GM19328 (cell line): Measurements from ENCODE around the gene RTN4R.

Source experiments
- ATAC-seq: cut with Tn5 transposase; IDR thresholded peaks from one replicate; pipeline ENCODE4 v1.9.1; 2021; ENCODE audit warnings: mild to moderate bottlenecking, moderate library complexity; ENCODE audit not compliant: unreplicated experiment

Gene RTN4R

DNA sequence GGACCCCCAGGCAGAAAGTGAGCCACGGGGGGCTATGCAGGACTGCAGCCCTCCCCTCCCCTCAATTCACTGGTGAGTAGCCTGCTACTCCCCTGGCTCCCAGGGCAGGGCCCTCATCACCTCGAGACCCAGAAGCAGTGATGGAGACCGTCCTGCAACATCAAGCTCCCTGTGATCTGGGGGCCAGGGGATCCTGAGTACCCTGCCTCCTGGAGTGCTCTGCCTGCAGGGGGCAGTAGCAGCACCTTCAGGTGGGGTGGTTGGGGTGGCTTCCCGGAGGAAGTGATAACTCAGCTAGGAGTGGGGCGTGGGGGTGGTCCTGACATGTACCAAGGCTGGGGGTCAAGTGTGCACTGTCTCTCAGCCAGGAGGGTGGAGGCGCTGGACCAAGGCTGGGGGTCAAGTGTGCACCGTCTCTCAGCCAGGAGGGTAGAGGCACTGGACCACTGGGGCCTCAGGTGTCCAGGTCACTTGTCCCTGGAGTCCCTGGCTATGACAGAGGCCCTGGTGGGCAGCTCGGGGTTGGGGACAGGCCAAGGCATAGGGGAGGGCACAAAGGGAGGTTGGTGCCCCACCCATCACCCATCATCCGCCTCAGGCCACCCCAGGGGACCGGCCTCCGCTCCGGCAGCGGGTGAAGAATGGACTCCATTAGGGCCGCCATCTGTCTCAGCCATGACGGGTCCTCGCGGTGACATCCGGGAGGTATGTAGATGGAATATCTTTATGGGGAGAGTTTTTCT lies 9.4 kb downstream of the RTN4R start:
- ATAC-seq: no peak

DNA sequence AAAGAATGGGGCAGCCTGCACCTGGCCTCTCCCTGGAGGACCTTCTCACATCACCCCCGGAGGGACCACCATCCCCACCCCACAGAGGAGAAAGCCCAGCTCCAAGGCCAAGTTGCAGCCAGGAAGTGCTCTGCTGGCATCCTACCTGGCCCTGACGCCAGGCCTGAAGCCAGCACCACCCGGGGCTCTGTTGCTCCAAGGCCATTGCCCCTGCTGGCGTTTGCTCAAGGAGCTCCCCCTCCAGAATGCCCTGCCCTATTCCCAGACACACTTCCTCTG lies 10.2 kb downstream of the RTN4R start:
- no peak for ATAC-seq

DNA sequence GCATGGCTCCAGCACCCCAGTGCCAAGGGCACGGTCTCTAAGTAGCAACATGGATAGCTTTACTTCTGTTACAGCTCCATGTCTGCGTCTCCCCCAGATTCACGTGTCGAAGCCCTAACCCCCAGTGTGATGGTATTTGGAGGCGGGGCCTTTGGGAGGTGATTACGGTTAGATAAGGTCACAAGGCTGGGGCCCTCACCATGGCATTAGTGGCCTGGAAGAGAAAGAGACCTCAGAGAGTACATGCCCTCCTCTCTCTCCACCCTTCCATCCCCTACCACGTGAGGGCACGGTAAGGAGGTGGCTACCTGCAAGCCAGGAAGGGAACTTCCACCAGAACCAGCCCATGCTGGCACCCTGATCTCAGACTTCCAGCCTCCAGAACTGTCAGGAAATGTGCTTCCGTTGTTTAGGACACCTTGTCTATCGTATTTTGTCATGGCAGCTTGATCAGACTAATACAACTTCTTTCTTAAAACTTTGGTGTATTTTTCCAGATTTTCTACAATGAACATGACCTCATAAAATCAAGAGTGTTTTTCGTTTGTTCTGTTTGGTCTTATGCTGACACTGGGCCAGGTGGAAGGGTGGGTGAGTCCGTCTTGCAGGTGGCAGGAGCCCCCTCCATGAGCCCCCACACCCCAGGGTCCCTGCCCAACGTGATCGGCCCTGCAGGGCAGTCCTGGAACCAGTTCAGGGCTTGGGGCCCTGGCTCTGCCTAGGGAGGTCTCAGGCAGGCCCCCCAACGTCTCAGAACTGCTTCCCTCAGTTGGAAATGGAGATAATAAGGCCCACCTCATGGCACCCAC lies 10.7 kb downstream of the RTN4R start:
- no peak for ATAC-seq

DNA sequence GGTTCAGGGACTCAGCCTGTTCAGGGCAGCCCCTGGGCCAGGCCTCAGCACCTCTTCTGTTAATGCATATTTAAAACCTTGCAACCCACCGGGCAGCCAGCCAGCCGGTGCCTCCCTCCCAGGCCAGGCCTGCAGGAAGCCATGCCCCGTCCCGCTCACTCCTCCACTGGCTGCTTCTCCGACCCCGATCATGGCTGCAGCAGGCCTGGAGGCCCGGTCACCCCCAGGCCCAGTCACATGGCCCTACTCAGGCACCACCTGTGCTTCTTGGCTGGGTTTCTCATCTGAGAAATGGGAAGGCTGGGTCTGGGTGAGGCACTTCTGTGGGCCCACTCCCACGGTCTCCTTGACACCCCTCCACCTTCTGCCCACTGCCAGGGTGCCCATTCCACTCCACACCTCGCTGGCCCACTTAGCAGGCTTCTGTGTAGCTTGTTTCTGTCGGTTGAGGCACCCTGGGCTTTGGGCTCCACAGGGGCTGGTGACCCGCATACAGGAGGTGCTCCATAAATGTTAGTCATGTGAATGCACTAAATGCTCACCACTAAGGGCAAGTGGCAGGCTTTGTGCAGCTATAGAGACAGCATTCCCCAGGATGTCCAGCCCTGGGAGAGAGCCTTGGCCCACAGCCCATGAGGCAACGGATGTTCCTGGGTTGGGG lies 11.4 kb downstream of the RTN4R start:
- ATAC-seq: no peak

DNA sequence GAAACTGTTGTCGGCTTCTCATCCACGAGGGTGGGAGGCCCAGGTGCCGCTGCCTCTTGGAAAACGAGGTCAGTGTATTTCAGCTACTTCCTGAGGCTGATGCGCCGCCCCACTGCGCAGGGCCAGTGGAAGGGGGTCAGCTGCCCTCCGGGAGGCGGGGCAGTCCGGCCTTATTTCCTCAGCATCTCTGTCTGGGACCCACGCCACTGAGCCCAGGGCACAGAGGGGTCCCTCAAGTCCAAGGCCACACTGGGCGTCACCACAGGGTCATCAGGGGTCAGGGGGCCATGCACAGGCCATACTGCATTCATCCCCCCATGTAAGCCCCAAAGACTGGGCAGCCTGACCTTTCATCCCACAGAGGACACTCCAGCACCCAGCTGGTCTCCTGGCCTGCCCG lies 12.1 kb downstream of the RTN4R start:
- no peak for ATAC-seq

DNA sequence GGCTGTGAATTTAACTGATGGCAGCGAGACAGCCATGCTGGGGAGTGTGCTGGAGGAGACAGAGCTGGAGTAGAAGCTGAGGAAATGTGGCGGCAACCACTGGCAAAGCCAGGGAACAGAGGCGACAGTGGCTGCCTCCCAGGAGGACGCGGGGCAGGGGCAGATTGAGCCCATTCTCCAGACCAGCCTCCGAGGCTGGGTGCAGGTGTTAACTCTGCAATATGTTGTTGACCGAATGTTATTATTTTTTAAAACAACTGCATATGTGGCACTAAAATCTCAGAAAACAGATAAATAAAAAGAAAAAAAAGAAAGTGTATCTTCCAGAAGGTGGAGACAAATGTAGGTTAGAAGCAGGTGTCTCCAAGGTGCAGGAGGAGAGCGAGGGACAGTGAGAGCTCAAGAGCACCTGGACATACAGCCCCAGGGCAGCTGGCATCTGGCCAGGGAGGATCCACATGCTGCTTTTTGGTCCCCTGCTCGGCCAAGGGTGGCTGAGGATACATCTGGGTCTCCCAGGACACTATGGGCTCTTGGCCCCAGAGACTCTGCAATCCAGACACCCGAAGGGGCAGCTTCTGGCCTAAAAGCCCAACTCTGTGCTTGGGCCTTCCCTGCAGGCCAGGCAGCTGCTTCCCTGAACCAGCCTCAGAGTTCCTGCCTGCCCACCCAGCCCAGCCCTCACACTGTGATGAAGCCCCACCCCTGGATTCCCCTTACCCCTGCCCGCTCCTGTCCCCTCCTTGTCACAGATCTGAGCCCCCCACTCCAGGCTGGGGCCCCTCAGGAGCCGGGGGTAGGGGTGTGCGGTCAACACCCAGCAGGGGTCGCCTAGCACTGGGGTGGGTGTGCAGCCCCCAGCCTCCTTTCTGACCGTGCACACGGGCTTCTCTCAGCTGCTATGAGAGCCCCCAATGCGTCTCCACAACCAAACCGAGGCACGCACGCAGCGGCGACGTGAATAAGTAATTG lies 12.9 kb downstream of the RTN4R start:
- no peak for ATAC-seq

DNA sequence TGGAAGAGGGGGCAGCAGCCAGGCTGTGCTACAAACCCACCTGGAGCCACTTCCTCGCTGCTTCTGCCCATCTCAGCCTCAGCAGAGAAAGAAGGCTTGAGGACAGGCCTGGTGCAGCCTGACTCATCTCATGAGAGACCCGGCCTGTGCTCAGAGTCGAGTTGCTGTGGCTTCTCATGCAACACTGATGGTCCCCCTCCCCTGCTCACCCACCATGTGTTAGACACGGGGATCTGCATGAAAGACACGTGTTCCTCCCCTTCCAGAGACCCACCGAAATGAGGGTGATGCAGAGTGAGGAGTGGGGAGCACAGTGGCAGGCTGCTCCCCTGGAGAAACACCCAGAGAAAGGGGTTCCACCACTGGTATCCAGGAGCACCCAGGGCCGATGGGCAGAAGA lies 15.0 kb downstream of the RTN4R start:
- no peak for ATAC-seq

DNA sequence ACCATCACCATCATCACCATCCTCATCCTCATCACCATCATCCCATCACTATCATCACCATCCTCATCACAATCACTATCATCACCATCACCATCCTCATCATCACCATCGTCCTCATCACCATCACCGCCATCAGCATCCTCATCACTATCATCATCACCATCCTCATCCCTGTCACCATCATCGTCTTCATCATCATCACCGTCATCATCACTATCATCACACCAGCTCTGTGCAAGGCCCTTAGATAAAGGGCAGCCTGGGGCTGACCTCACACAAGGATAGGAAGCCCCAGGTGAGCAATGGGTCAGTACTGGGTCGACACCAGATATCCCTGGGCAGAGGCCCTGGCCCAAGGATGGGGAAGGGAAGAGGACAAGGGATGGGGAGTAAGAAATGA lies 16.1 kb downstream of the RTN4R start:
- no peak for ATAC-seq

DNA sequence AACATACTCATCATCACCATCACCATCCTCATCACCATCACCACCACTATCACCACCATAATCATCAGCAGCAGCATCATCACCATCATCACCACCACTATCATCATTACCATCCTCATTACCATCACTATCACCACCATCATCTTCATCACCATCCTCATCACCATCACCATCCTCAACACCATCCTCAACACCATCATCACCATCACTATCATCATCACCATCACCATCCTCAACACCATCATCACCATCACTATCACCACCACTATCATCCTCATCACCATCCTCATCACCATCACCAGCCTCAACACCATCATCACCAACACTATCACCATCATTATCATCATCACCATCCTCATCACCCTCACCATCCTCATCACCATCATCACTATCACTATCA lies 16.6 kb downstream of the RTN4R start:
- ATAC-seq: no peak

DNA sequence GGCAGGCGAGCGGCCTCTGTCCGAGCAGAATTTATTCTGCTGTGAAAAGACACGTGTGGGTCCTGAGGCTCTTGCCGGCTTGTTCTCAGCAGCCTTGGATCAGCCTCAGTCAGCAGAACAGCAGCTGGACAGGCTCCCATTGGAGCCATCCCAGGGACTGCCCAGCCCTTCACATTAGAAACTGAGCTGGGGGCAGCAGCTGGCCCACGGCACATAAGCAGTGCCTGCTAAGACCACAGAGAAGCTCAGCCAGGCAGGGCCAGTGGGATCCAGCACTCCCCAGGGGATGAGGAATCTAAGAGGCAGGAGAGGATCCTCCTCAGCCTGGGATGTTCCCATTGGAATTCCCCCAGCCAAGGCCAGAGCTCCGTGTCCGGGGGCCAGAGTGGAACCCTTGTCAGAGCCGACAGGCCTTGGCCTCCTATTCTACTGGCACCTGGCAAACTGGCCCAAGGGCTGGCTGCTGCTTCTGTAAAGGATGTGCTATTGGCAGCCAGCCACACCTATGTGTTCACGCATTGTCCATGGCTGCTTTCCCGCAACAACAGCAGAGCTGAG lies 18.2 kb downstream of the RTN4R start:
- ATAC-seq: no peak

DNA sequence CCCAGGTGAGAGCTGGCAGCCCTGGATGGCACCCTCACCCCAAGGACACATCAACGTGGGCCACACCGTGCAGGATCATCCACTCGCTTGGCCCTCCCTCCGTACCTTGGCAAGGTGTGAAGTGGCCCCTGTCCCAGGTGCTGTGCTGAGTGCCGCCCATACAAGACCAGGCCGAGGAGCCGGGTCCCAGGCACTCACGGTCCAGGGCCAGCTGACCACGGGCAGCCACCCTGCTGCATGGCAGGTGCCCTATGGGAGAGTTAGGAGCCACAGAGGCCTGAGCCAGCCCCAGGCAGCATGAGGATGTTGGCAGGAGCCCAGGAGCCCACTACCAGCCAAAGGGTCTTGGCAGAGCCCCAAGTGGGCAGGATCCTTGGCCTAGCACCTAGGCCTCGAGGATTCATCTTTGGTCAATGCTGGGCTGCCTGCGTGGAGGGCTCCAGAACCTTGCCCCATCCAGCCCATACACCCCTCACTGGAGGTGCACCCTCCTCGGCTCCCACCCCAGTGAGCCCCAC lies 19.6 kb downstream of the RTN4R start:
- no peak for ATAC-seq

DNA sequence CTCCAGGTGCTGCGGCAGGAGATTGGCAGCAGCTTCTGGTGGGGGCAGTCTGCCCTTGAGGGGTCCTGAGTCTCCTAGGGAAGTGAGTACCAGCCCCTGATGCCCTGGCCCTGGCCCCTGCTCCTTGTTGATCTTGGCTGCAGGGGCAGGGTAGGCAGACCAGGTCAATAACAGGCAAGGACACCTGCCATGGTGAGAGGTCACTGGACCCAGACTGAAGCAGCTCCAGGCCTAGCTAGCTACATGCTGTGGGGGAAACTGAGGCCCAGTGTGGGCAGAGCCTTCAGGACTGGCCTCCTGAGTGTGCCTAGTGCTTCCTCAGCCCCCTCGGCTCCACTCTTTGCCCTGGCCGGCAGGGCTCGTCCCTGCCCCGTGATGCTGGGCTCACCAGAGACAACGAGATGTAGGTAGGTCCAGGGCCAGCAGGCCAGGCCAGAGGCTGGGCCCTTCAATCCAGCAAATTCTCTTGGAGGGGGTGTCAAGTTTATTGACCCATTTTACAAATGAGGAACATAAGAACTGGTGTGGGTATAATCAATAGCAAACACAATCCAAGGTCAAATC lies 20.4 kb downstream of the RTN4R start:
- no peak for ATAC-seq

DNA sequence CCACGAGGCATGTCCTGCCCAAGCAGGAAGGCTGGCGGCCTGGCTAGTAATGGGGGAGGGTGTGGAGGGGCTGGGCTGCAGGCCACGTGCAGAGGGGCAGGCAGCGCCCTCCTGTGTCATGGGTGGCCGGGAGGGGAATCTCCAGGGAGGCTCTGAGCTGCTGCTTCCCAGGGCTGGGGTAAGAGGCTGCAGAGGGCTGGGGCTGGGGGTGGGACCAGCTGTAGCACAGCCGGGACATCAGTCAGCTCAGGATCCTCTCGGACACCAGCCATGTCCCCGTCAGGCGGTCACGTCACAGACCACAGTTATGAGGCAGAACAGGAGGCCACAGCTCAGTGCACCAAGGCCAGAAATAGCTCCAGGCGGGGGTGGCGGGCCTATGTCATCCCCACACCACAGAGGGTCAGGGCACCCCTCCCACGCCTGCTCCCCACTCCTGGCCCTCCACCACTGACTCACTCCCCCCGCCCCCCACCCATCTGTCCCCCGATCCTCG lies 21.1 kb downstream of the RTN4R start:
- no peak for ATAC-seq

DNA sequence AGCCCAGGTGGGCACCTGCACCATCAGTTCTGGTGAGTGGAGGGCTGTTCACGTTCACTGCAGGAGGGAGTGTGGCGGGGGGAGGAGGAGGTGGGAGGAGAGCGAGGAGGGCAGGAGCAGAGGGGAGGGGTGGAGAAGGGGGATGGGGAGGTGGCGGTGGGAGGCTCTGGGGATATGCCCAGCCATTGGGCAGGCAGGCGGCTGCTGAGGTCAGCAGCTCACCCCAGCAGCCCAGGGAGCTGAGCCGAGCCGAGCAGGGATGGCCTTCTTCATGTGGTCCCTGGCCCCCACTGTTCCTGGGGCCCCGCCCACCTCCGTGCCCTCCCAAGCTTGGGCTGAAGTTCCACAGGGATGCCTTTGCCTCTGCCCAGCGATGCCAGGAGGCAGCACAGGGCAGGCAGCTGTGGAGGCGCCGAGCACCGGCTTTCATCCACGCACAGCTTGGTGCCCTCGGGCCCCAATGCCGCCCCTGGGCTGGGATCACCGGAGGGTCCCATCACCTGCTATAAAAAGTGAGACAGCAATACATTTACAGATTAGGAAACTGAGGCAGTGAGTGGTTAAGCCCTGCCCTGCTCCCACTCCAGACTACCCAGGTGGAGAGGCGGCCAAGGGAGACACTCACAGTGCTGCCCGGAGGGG lies 21.6 kb downstream of the RTN4R start:
- no peak for ATAC-seq

DNA sequence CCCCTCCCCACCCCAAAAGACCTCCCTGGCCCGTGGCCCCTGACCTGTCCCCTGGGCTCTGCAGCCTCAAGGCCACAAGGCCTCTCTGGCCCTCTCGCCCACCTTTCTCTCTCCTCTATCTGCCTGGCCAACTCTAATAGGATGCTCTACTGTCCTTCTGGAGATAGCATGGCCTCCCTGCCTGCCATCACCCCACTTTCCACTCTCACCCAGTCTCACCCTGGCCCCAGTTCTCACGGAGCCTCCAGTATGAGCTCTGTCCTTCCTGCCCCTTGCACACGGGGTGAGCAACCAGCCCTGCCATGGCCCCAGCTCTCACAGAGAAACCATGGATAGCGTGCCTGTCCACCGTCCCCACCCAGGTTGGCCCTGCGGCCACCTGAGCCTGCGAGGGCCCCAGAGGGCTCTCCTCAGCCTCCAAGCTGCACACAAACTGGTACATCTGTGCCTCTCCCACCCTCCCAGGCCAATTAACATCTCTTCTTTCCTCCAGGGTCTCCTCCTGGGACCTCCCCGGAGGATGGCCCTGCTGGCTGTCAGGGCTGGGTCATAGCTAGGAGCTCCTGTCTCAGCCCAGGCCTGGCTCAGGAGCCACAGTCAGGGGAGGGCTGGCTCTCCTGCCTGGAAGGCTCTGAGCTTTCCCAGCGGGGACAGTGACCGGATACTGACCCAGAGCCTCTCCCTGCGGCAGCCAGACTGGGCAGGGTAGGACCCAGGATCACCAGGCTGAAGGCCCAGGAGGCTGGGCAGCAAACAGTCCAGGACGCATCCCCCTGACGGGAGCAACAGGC lies 22.3 kb downstream of the RTN4R start:
- no peak for ATAC-seq

DNA sequence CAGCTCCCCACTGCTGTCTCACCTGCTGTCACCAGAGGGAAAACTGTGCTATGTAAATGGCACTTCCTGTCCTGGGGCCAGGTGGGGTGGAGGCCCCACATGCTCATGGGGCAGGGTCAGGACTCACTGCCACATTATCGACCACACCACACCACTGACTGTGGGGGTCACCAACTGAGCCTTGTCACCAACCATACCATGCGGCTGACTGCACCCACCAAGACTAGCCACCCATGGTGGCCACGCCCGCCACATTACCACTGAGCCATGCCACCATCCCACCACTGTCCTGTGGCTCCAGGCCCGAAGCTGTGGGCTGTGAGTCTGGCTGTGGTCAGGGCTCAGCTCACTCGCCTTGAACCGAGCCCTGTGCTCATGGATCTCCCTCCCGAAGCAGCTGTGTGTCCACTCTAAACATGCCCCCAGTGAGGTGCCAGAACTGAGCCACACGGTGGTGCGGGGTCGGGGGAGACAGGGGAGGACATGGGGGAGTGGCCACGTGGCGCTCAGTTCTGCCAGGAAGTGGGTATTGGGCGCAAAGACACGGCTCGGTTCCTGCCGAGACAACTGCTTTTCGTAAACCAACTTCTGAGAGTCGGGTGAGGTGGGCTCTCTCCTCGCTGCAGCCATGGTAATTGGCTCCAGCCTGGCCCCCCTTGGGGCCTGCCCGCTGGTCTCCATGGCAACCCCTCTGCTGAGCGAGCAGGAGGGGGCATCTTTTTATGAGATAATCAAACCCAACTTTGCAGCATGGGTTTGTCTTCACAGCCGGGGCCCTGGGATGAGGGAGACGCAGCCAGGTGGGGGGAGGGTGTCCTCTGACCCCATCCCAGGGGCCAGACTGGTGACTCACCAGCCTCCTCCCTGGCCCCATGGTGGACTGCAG lies 23.2 kb downstream of the RTN4R start:
- ATAC-seq: no peak

DNA sequence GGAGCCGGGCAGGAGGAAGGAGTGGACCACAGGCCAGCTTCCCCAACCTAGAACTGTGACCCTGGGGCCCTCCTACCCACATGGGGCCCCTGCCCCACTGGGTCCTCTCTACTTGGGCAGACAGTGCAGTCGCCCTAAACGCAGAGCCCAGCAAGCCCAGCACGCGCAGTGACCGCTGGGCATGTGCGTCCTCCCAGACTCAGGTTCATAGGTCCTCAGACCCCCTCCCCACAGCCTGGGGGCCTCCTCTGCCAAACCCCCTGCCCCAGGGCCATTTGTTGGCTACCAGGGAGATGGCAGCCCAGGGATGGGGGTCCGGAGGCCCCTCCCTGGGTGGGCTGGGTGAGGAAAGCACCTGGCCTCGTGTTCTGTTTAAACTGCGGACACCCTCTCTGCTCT lies 23.9 kb downstream of the RTN4R start:
- ATAC-seq: no peak
